ENCODE results near the gene PIAS1.
"Not testable (repeated sequence)": the region's sequence is repeated elsewhere in the genome, so short reads cannot be mapped to it uniquely, and the experiment has no call there.

The PIAS1 gene

DNA sequence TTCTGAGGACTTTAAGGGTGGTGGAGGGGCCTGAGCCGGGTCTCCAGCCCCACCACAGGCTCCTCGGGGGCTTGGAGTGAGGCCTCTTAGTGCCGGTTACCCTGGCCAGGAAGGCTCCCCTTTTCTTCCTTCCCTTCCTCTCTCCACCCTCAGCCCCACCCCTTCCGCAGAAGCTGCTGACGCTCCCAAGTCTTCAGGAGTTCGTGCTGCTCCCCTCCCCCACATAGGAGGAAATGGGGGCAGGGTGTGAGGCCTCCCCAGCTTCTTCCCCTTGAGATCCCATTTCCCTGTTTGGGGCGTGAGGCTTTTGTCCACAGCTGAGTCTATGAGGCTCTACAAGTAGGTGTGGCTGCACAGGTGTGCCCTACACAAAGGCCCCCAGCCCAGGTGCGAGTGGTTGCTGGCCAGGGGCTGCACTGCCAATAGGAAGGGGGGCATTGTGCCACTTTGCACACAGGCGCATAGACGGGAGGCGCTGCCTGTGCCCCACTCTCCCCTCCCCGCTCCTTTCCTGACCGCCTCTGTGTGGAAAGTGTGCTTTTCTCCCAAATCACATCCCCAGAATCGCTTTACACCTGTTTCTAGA is 151.9 kb downstream of the PIAS1 start:
- no peak for DNase-seq

DNA sequence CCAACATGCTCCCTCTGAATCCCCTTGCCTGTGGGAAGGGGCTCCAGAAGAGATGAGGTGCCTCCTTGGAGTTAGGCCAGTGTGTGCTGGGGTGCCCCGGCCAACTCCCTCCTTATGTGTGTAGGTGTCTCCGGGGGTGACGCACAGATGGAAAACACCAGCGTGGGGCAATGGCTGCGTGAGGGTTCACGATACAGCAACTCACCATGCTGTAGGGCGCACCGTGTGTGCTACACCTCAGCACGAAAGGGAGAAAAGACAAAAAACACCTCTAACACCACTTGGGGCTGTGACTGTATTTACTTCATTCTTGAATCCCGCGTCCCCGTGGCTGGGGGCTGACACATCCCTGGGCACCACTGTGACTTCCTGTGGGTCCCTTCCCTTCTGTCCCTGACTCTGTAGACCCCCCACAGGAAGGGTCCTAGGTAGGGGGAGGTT is 152.6 kb downstream of the PIAS1 start:
- no peak for DNase-seq

DNA sequence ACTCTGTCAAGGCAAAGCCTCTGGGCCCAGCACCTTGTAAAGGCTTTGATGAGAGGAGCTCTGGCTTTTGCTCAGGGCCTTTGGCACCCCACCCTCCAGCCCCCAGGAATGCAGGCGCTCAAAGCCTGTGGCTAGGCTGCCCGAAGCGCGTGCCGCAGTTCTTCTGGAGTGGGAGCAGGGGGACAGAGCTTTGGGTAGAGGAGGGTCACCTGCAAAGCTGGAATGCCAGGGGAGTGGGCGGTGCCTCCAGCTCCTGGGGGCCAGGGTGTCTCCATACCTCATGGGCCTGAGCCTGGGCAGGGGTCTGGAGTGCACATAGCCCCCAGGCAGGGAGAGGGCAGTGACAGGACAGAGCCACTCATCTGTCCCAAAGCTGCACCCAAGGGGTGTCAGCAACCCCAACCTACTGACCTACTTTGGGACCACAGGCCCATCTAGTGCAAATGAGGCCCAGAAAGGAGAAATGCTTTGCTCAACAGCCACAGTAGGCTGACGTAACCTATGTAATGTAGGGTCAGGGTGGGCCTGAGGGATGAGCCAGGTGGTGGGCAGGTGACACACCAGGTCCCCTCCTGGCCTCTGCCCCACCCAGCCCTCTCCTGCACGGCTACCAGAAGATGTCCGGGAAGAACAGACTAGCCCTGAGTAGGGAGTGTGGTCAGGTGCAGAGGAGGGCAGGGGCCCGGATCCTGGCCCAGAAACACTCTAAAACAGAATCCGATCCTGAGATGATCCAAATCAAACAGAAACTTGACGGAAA is 153.2 kb downstream of the PIAS1 start:
- DNase-seq, result no peak

DNA sequence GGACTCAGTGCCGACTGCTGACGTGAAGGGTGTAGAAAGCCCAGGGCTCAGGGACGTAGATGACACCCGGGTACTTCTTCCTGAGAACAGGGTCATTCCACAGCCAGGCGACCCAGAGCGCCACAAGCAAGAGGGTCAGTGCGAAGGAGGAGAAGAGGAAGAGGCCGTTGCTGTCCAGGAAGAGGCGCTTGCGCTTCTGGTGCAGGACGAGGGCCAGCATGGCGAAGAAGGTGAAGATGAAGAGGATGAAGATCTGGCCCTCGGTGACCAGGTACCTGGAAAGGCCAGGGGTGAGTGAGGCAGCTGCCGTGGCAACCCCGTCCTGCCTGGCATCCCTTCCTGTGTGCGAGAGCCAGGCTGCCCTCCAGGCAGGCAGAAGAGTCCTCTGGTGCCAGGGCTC is 154.0 kb downstream of the PIAS1 start:
- DNase-seq, result no peak

GRCh38 chr15:68208636-68209240 is 154.6 kb downstream of the PIAS1 start:
- DNase-seq, result no peak

DNA sequence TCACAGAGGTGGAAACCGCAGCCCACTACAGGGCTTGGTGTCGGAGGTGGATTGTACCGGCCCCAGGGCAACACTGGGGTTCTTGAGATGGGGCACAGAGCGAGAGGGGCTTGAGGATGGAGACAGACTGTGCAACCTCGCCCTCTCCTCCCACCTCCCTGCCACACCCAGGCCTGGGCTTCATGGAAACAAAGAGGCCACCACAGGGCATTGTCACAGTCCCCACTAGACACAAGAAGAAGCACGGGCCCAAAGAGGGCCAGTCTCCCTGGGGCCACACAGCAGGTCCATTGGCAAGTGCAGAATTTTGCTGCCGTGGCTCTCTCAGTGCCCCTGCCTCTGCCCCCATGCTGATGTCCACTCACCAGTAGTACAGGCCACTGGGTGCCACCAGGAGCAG is 155.2 kb downstream of the PIAS1 start:
- DNase-seq, result no peak

DNA sequence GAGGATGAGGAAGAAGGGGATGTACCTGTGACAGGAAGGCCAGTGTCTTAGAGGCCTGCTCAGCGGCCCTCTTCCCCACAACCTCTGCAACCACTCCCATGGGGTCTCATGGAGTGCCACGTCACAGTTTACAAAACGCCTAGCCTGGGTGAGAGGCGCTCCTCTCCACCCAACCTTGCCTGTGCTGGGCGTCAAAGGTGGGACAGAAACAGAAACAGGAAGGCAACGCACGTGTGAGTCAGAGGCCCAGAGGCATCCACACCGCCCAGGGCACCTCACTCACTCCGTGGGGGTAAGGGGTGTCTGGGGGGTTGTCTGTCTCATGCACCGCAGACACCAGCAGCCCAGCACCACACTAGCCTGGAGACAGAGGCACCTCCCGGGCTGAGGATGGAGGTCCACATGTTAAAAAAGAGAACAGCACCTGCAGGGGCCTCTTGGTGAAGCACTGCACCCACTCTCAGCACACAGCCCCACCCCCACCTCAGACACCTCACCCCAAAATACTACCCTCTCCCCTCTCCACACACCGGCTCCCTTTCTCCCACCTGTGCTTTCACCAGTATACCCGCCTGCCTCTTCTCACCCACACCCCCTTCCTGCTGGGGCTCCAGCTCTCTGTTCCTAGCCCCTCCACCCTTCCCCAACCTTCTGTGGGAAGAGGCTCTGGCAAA is 155.8 kb downstream of the PIAS1 start:
- peak; percentile 59 for DNase-seq

GRCh38 chr15:68210409-68210756 is 156.3 kb downstream of the PIAS1 start:
- no peak for DNase-seq

- DNase-seq, result peak; percentile 65
Observed at GRCh38 chr15:68210821-68211655, 156.9 kb downstream of the PIAS1 start.

DNA sequence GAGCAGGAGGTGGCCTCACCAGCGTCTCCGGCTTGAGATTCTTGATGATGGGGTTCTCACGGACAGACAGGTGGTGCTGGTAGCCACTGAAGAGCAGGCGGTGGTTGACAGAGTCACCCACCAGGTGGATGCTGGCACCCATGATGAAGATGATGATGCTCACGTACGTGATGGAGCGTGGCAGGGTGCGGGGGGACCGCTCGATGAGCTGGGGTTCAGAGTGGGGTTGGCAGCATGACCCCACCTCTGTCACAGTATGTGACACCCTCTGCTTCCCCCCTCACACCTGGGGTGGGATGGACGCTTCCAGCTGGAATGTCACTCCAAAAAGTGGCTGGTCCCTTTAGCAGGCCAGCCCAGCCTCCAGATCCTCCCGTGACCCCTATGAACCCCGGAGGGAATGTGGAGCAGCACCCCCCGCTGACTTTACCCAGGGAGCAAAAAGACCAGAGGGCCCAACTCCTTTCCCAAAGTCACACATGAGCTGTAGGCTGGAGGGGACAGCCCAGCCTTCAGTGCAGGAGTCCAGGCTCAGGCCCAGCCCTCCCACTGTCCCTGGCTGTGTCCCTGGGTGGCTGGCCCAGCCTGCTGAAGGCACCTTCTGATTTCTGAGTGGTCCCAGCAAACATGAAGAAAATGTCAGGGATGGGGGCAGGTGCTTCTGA is 157.7 kb downstream of the PIAS1 start:
- DNase-seq, result no peak

DNA sequence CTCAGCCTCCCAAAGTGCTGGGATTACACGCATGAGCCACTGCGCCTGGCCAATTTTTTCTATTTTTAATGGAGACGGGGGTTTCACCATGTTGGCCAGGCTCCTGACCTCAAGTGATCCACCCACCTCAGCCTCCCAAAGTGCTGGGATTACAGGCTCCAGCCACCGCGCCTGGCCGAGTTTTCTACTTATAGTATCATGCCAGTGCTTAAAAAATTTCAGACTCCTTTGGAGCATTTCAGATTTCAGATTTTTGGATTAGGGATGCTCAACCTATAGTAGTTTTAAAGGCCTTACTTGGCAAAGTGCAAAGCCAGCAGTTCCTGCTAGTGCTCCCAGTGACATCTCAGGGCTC is 159.4 kb downstream of the PIAS1 start:
- DNase-seq, result not testable (repeated sequence)

- DNase-seq, result no peak
Observed at GRCh38 chr15:68213991-68214837, 160.1 kb downstream of the PIAS1 start.

DNA sequence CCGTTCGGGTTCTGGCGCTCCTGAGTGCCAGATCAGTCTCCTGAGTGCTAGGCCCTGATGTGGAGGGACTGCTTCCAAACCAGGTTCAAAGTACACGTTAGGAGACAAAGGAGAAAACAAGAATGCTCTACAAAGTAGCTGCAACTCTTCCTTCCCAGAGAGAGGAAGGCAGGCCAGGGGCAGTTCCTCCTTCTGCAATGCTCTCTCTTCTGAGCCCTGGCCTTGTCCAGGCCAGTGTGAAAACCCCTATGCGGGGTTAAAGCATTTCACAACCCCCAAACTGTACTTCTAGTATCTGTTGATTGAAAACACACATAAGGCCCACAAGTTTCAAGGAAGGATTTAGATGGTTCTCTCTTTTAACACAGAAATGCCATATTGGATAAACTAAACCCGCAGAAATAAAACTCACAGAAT is 160.7 kb downstream of the PIAS1 start:
- no peak for DNase-seq

GRCh38 chr15:68217341-68217740 is 163.2 kb downstream of the PIAS1 start:
- no peak for DNase-seq

- DNase-seq, result no peak
Observed at GRCh38 chr15:68218331-68218730, 164.2 kb downstream of the PIAS1 start.

DNA sequence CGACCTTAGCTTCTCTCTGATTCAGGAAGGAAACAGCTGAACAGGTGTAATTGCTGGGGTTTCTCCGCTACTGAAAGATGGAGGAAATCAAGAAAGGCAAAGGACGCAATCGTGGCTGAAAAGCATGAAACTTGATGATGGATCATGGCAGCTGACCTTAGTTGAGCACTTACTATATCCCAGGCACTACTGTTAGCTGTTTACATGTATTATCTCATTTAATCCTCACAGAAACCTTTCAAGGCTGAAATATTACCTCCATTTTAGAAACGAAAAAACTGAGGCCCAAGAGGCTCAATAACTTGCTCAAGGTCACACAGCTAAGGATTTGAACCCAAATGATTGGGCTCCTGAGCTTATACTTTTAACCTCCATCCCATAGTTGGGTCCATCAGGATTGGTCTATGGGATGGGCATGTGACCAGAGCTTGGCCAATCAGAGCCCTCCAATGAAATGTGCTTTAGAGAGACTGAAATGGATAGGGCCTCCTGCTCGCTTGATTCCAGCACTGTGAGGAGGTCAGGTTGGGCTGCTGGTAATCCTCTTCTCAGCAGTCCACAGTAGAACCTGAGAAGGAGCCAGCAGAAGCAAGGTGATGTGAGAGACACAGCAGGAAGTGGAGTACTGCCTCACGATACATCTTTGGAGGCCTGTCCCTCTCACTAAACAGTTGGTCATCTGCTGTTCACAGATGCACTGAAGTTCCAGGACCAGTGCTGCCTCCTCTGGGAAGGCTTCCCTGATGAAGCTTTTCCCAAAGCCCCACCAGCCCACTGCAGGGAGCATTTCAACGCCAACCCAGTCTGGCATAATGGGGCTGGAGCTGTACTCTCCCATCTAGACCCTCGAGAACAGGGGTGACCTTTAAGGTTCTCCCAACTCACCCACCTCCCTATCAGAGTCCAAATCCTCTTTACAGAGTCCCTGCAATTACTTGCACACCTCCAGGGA is 165.0 kb downstream of the PIAS1 start:
- DNase-seq, result no peak

- no peak for DNase-seq
Observed at GRCh38 chr15:68220489-68220888, 166.4 kb downstream of the PIAS1 start.

DNA sequence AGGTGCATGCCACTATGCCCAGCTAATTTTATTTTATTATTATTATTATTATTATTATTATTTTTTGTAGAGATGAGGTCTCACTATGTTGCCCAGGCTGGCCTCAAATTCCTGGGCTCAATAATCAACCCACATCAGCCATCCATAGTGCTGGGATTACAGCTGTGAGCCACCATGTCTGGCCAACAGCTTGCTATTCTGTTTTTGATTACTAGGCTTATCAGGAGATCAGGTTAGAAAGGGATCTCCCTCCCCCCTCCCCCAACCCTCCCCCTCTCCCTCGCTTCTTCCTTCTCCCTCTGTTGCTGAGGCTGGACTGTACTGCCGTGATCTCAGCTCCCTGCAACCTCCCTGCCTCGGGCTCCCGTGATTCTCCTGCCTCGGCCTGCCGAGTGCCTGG is 166.9 kb downstream of the PIAS1 start:
- DNase-seq, result no peak

GRCh38 chr15:68221530-68222431 is 167.7 kb downstream of the PIAS1 start:
- not testable (repeated sequence) for DNase-seq
